CD4-positive, alpha-beta T cell treated with Interleukin-6 at 100 ng/mL for 8 hours (primary cell): ENCODE data around the gene TRIM39.
A peak's percentile ranks its signal among the peaks of the same experiment; 100 is the strongest.
"Not testable (repeated sequence)": the region's sequence is repeated elsewhere in the genome, so short reads cannot be mapped to it uniquely, and the experiment has no call there.

Source experiments
- DNase-seq: peaks from one replicate; pipeline ENCODE4 v3.0.0-alpha.2; 2020; ENCODE audit warnings: mixed read lengths, low spot score

TRIM39 gene

DNA sequence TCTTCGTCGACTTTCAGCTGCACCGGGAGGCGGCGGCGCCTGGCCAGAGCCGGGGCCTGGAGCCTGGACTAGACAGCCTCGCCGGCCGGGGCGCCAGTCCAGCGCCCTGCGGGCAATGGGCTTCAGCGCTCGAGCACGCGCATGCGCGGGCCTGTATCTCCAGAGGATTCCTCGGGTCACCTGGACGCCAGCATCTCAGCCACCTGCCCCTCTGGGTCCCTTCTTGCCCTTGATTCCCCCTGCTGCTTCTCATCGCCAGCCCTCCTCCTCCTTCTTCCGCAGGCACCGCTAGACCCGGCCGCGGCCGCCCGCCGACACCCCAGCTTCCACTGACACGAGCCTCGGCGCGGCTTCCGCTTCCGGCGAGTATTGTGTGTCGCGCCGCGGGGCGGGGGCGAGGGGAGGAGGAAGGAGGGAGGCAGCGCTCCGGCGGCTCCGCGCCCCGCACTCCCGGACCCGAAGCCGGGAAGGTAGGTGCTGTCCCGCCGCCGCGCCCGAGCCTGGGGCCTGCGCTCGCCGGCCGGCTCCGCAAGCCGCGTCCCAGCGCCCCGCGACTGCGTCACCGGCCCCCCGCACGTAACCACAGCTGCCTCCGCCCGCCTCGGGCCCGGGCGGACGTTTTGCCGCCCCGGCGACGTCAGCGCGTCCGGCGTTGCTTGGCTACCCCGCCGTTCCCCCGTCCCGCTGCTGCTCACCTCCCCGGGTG is at the start of gene TRIM39:
TRIM39 (plus strand) TSS at position 402 of the 706 bp plus-strand sequence. CDS start 2,391 bp downstream, outside the sequence.
- peak; percentile 81 for DNase-seq

DNA sequence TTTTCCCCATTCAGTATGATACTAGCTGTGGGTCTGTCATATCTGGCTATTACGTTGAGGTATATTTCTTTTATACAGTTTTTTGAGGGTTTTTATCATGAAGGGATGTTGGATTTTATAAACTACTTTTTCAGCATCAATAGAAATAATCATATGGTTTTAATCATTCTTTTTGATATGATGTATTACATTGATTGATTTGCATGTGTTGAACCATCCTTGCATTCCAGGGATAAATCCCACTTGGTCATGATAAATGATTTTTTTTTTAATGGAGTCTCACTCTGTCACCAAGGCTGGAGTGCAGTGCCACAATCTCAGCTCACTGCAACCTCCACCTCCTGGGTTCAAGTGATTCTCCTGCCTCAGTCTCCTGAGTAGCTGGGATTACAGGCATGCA is 45.7 kb upstream of the TRIM39 start:
- not testable (repeated sequence) for DNase-seq

DNA sequence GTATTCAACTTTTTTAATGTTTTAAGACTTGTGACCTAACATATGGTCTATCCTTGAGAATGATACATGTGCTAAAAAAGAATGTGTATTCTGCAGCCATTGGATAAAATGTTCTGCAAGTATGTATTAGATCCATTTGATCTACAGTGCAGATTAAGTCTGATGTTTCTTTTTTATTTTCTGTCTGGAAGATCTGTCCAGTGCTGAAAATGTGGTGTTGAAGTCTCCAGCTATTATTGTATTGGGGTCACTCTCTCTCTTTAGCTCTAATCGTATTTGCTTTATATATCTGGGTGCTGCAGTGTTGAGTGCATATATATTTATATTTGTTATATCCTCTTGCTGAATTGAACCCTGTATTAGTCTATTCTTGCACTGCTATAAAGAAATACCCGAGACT is 44.2 kb upstream of the TRIM39 start:
- DNase-seq: no peak

DNA sequence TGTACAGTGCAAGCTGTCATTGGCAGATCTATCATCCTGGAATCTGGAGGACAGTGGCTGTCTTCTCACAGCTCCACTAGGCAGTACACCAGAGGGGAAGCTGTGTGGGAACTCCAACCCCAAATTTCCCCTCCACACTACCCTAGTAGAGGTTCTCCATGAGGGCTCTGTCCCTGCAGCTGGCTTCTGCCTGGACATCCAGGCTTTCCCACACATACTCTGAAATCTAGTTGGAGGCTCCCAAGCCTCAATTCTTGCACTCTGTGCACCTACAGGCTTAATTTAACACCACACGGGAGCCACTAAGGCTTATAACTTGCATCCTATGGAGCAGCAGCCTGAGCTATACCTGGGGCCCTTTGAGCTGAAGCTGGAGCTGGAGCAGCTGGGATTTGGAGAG is 43.0 kb upstream of the TRIM39 start:
- no peak for DNase-seq

DNA sequence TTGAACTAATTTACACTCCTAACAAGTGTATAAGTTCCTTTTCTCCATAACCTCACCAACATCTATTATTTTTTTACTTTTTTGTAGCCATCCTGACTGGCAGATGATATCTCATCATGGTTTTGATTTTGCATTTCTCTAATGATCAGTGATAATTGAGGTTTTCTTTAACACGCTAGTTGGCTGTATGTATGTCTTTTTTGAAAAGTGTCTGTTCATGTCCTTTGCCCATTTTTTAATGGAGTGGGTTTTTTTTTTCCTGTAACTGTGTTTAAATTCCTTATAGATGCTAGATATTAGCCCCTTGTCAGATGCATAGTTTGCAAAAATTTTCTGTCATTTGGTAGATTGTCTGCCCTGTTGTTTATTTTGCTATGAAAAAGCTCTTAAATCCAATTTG is 39.6 kb upstream of the TRIM39 start:
- DNase-seq: no peak

DNA sequence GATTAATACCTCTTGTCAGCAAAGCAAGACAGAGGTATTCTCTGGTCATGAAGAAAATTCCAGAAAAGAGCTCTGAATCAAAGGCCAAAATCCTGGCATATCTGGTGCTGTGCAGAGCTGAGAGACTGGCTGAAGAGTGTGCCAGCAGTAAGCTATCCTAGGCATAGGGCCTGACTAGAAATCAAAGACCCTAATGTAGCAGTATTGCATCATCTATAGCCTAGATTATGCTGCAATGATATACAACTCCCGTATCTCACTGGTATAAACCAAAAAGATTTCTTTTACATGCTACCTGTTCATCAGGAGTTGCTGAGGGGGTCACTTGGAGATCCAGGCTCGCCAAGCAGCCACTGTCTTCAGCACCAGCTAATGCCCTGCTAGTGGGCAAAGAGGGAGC is 30.9 kb upstream of the TRIM39 start:
- DNase-seq: no peak

DNA sequence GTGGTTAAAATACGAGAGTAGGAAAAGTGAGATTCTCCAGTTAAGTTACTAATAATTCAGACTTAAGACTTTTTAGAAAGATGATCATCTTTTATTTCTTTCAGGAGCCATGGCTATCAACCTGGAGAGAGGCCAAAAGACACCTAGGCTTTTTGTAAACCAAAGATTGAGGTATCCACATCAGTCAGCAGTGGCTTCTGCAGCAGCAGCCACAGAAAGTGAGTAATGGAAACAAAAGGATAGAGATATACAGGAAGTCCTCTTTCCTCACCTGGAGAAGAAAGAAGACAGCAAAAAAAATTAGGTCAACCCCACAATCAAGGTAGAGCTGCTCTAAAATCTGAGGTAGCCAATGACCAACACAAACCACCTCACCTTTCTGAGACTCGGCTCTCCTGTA is 22.7 kb upstream of the TRIM39 start:
- no peak for DNase-seq

DNA sequence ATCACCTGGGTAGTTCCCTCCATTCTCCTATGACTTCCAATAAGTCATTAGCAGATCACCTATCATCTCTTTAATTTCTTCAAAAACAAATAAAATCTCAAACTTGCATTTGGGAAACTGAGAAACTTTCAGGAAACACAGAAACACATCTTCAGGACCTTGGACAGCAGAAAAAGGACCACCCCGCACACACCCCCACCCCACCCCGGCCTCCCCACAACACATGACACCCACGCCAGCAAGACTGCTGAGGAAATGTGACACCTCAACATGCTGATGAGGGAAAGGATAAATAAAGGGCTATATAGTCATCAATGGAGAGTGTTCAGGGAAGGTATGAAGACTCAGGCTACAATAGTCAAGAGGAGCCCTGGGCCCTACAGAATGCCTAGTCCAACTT is 15.6 kb upstream of the TRIM39 start:
- no peak for DNase-seq

DNA sequence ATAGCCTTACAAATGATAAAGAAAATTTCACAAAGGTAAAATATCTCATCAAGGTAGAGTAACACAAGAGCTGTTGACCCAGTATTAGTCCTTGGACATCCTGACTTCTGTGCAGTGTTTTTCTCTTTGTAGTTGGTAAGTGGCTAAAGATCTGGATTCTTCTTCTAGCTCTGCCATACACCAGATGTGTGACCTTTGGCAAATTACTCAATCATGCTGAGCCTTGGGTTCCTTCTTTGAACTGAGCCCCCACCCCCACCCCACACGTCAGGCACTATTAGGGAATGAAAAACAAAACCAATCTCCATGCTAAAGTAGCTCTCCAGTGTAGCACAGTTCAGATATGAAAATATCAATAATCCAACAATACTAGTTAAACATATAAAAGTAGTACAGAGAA is 15.1 kb upstream of the TRIM39 start:
- no peak for DNase-seq

DNA sequence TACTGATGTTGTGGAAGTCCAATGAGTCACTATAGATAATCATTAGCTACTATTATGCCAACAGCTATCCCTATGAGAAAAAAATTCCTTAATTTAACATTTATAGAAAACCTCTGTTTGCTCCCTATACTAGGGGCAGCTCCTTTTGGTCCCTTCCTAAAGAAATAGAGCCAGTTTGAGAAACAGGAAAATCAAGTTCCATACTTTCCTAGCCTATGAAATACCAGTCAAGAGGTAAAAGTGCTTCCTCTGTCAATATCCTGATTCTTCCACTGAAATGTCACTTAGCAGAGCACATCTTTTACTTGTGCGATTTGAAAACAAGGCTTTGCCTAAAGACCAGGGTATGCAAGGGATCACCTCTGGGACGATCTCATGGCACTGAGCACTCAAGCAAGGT is 14.5 kb upstream of the TRIM39 start:
- DNase-seq: no peak

DNA sequence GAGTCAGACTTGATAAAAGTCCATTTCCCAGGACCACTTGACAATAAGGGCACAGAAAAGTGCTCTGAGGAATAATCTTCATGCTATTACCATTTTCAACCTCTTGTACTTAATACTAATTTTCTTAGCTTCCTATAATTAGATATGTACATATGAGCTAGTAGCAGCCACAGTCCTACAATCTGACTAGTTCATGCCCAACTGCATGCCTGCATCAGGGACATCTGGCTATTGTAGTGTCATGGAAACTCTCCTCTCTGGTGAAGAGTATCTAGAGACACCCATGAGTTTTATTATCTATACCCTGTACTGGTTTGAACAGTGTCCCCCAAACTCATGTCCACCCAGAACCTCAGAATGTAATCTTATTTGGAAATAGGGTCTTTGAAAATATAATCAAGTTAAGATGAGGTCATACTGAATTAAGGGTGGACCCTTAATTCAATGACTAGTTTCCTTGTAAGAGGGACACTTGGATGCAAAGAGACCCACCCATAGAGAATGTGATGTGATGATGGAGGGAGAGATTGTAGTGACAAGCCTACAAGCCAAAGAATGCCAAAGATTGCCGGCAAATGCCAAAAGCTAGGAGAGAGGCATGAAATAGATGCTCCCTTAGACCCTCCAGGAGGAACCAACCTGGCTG is 13.9 kb upstream of the TRIM39 start:
- no peak for DNase-seq

DNA sequence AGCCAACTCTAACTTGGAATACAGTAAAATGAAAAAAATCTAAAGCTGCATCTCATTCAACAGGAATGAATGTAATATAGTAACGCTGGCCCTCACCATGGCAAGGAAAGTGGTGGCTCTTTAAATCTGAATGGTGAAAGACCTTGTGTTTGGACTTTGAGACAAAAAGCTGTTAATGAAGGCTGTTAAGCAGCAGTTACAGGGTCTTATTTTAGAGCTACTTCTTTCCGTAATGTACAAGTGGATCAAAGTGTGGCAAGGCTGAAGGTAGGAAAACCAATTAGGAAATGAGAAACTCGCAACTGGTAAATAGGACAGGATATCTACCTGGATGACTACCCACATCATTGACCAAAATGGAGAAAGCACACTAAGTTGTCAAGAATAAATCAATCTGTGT is 11.6 kb upstream of the TRIM39 start:
- no peak for DNase-seq

DNA sequence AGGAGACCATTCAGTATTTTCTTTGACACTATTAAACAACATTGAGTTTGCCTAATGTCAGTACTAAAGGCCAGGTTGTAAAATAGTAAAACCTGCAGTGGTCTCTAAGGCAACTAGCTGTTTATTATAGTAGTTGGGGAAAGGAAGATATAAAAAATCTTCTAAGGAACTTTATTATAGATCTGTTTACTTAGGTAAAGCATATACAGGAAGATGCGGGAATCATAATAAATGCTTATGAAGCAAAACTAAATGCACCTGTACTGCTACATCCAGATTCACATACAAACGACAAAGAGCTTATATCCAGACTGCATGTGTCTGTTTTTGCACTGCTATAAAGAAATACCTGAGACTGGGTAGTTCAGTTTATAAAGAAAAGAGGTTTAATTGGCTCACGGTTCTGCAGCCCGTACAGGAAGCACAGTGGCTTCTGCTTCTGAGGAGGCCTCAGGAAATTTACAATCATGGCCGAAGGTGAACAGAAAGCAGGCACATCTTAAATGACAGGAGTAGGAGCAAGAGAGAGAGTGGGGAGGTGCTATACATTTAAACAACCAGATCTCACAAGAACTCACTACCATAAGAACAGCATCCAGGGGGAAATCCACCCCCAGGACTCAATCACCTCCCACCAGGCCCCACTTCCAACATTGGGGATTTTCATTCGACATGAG is 8.7 kb upstream of the TRIM39 start:
- peak; percentile 11 for DNase-seq

DNA sequence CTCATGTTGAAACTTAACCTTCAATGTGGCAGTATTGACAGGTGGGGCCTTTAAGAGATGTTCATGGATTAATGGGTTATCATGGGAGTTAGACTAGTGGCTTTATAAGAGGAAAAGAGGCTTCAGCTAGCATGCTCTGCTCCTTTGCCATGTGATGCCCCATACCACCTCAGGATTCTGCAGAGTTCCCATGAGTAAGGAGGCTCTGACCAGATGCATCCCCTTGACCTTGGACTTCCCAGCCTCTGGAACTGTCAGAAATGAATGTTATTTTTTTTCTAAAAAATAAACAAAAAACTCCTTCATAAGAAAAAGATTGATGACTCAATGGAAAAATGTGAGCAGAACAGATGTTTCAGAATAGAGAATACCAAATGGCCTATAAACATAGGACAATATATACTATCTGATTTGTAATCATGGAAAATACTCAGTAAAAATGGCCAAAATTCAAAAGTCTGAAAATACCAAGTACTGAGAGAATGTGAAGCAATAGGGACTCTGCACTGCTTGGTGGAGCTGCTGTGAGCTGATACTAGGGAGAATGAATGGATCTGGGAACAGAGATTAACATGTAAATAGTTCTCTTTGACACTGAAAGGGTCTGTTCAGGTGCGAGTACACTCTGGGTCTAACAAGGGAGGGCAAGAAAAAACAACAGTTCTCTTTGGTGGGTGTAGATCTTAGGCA is 7.4 kb upstream of the TRIM39 start:
- DNase-seq: no peak

DNA sequence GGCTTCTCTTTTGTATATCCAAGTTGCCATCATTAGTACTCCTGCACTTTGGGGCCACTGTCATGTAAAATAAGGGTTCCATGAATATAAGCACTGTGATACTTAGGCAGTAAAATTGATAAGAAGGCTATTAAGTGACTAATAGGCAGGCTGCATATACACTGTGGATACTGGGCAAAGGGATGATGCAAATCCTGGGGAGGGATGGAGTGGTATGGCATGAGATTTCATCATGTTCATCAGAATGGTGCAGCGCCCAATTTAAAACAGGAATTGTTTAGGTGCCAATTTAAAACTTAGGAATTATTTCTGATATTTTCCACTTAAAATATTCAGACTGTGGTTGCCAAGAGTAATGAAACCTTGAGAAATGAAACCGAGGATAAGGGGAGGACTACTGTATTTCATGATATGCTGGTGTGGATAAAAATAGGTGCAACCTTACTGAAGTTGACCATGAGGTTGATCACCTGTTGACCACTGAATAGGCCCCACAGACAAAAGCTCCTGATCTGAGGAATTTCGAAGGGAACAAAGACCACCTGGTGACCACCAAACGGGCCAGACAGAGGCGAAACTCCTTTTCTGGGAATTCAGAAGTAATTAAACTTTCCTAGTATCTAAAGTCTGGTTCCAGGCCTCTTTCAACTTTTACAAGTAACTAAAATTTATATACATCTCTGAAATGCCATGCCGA is 4.9 kb upstream of the TRIM39 start:
- no peak for DNase-seq

DNA sequence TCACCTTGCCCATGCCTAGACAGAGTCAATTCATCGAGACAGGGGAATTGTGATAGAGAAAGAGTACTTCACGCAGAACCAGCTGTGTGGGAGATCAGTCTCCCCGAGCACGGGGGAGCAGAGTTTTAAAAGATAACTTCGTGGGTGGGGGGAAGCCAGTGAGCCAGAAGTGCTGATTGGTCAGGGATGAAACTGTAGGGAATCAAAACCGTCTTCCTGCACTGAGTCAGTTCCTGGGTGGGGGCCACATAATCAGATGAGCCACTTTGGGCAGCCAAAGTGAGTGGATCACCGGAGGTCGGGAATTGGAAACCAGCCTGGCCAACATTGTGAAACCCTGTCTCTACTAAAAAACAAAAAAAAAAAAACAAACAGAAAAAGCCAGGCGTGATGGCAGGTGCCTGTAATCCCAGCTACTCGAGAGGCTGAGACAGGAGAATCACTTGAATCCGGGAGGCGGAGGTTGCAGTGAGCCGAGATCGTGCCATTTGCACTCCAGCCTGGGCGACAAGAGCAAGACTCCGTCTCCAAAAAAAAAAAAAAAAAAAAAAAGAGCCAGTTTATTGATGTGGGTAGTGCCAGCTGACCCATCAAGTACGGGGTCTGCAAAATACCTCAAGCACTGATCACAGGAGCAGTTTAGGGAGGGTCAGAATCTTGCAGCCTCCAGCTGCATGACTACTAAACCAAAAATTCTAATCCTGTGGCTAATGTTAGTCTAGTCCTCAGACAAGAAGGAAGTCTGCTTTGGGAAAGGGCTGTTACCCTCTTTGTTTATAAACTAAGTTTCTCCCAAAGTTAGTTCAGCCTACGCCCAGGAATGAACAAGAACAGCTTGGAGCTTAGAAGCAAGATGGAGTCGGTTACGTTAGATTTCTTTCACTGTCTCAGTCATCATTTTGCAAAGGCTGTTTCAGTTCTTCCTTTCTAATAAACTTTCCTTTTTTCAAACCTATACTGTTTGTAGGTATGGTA is 3.9 kb upstream of the TRIM39 start:
- no peak for DNase-seq

DNA sequence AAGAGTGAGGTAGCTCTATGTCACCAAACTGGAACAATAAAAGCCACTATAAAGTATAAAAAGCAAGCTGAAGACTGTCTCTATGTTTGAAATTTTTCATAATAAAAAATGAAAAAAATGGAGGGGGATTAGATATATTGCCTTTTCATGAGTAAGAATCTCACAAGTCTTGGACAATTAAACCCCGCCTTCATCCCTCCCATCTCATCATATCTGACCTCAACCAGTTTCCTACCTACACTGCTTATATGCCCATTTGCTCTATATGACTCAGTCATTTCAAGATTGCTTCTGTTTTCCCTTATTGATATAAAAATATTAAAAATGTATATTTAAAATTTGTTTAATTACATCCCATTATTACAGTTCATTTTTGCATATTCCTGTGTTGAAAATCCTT is 2.9 kb upstream of the TRIM39 start:
- no peak for DNase-seq

DNA sequence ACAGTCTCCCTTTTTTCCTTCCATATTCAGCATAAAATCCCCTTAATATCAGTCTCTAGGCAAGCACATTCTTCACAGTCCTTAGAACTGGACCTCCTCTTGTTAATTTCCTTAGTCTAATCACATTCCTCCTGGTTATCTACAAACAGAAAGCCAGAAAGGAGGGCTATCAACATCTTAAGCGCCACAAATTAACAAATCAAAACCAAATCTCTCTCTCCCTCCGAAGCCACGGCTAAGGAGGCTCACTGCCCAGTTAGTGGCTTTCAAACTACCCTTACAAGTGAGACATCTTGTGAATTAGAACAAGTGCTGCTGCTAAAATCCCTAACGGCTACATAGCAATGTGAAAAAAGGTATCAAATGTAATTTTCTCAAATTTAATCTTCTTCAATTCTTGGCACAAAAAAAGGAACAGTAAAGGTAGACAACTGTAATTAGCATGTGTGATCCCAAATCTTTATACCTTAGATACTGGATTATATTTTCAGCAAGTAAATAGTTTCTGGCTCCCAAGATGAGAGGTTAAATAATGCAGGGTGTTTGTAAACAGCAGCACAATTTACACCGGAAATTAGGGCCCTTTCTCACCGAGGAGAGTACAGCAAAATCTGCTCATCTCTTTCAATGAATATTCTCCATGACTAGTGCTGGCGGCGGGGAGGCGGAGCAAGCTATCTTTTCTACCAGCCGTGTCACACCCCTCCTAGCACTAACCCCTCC is 1.4 kb upstream of the TRIM39 start:
- DNase-seq: peak; percentile 73

DNA sequence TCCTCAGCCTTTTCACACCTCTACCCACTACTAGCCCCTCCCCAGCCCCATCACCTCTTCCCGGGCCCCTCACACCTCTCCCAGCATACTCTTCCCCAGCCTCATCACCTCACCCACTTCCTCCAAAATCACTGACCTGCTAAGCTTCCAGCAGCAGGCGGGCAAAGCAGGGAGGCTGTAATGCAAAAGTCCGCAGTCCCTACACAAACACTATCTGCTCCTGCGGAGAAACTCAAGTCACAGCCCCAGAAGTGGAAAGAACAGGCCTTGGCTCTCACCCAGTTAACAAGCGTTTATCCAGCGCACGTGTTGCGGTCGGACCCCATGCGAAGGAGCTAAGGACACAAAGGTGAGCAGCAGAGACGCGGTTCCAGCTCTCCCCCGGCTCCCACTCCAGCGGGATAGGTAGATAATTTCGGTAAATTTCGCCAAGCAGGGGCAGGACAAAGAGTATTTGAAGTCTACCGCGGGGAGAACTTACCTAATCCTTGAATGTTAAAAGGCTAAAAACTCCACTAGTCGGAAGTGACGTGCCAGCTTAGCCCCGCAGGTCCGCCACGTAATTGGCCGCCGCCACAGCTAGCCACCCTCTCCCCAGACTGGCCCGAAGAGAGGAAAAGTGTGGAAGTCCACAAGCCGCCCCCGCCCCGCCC is 728 bp upstream of the TRIM39 start:
- DNase-seq: peak; percentile 65
